ENCODE results near the gene CCDC167.
"Not testable (repeated sequence)": the region's sequence is repeated elsewhere in the genome, so short reads cannot be mapped to it uniquely, and the experiment has no call there.

Gene CCDC167

DNA sequence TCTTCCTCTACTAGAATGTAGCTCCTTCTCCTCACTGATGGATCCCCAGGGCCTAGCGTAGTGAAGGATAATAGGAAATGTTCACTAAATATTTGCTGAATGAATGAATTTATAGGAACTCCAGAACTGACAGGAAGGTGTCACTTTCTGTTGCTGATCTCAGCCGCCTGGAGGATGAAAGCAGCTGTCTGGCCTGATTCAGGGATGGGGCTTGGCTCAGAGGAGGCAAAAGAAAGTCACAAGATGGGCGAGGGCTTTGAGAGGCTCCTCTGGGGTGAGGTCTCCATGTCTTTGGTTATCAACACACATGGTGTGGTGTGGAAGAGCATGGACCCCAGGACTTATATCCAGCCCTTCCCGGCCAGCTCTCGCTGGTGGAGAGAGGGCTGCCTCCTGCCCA lies 11.5 kb upstream of the CCDC167 start:
- no peak for DNase-seq (ENCODE audit: low spot score)

DNA sequence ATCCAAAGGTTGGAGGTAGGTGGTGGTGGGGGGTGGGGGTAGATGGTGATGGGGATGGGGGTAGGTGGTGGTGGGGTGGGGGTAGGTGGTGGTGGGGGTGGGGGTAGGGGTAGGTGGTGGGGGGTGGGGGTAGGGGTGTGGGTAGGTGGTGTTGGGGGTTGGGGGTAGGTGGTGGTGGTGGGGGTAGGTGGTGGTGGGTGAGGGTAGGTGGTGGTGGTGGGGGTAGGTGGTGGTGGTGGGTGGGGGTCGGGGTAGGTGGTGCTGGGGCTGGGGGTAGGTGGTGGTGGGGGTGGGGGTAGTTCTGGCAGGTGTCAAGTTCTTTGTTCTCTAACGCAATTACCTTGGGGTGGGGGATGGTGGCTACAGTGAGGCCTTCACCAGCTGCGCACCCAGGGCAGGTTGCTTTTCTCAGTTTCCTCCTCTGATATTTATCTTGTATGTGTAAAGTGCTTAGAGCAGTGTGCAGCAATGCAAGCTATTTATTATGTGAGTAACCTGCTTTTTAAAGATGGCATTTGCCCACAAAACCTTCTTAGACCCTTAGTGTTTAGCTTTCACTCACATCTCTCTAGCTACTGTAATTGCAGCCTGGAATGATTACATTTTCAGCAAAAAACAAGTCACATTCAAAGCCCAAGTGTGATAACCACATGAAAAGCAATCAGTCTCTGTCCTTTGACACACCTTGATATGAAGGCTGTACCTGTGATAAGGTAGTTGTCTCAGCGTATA lies 8.2 kb upstream of the CCDC167 start:
- no peak for DNase-seq (ENCODE audit: low spot score)

DNA sequence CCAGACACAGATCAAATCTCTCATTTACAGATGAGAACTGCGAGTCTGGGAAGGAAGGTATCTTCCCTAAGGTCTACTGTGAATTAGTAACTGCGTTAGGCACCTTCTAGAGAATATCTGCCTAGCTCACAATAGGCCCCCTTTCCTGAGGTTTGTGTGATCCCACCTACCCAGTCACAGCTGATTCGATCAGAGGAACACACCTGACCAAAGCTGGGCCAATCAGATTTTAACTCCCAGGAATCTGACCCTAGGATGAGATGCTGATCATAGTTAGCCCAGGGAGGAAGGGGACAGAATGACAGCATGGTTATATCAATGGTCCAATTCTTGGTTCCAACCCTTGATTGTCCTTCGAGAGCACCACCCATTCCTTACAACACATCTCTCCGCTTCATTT lies 7.4 kb upstream of the CCDC167 start:
- DNase-seq (ENCODE audit: low spot score), result no peak

DNA sequence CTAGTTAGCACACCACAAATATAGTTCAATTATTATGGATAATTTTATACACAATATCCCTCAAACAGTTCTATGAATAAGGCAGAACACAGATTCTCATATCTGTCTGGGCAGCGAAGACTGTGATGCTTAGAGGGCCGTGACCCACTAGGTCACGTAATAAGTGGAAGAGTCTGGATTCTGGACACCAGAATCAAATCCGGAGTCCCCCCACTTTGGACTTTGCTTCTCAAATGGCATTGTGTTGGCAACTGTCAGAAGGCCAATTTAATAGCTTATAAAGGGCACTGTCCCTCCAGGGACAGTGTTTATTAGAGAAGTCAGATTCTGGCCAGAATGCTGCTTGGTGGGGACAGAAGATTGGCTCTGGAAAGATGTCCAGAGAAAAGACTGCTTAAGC lies 6.8 kb upstream of the CCDC167 start:
- no peak for DNase-seq (ENCODE audit: low spot score)

DNA sequence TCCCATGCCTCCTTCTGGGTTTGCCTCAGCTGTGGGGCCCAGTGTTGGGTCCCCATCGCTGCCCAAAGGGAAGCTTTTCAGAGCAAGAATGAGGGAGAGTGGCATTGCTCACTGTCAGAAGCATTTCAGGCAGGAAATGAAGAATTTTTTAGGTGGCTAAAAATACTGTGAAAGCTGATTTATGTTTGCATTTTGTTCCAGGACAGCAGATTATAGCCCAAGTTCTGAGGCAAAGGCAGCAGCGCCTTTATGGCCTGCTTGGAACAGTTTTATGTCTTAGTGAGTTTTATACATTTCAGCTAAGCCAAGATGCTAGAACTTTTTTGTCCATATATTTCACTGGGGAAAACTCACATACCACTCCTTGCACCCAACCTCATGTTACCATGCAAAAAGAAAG lies 4.3 kb upstream of the CCDC167 start:
- DNase-seq (ENCODE audit: low spot score), result no peak

DNA sequence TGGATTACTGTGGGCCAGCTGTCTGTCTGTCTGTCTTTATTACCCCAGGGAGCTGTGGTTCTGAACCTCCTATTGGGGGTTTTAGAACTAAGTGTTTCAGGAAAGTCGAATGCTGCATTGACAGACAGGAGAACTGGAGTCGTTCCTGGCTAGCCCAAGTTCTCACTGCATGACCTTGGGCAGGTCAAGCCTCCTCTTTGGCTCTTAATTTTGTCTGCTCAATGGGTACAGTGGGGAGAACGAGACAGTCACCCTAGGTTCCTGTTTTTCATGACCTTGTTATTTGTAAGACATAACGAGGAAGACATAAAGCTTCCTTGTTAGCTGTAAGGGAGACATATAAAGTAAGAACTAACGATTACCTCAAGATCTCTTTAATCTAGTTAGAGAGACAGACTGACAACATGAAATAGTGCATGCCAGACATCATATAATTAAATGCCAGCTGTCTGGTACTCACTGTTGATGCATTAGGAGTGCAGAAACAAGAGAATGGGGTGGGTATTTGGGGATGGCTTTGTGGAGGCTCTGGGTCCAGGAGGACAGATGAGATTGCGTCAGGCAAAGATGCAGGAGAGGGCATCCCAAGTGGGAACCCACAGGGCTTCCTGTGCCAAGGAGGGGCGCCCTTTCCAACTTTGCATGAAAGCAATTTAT lies 3.7 kb upstream of the CCDC167 start:
- DNase-seq (ENCODE audit: low spot score), result no peak

DNA sequence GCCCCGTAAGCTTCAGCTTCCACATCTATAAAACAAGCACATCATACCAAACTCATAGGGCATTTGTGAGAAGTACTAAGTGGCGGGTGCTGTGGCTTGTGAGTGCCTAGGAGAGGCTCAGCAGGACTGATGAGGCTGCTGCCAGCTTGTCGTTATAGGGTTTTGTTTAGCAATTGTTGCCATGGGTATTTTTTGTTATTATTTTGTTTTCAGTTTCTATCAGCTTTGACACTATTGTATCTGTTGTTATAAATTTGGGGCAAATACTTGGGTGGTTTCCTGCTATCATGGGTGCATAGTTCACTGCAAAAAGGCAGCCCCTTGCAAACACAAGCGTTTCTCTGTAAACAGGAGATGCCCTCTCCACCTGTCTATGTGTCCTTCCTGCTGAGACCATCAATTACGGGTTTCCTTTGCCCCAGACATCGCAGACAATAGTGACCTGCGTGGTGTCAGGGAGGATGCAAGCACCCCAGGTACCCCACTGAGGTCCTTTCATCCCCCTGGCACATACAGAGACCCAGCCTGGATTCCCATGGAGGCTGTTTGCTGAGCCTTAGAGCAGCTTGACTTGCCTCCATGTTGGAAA lies 3.1 kb upstream of the CCDC167 start:
- no peak for DNase-seq (ENCODE audit: low spot score)

DNA sequence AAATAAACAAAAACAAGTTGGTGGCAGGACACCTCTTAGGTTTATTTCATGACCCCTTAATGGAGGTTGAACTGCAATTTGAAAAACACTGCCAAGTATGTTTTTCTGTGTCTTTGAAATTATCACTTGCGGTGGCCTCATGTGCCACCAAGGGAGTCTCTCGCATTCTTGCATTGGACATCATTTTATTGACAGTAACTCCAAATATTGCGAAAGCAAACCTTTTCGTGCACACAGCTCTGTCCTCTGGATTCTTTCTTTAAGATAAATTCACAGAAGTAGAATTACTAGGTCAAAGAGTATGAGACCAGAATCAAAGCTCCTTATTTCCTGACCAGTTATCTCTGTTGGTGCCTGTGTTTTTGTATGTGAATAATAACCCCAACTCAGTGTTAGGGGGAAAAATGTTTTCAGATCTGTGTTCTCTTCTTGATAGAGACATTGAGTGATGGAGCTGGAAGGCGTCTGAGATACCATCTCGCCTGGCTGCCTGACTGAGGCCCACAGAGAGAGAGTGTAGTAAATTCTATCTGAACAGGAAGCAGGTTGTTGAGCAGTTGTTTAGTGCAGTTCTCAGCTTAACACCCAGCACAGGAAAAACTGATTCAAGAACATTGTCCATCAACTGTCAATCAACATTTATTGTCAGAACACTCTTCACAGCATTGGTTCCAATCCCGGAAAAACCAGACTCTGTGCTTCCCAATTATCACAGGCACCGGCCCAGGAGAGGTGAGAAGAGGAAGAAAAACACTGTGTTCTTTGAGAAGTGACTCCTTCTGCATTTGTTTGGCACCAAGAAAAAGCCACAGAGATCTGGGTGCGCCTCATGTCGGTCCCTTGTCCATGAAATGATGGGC lies 2.2 kb upstream of the CCDC167 start:
- DNase-seq (ENCODE audit: low spot score), result no peak

DNA sequence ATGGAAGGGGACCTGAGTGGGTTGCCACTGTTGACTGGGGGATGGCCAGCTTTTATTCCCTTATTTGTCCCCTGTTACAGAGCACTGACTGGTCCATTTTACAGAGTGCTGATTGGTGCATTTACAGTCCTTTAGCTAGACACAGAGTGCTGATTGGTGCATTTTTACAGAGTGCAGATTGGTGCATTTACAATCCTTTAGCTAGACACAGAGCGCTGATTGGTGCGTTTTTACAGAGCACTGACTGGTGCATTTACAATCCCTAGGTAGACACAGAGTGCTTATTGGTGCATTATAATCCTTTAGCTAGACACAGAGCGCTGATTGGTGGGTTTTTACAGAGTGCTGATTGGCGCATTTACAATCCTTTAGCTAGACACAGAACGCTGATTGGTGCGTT lies 1.2 kb upstream of the CCDC167 start:
- not testable (repeated sequence) for DNase-seq (ENCODE audit: low spot score)

DNA sequence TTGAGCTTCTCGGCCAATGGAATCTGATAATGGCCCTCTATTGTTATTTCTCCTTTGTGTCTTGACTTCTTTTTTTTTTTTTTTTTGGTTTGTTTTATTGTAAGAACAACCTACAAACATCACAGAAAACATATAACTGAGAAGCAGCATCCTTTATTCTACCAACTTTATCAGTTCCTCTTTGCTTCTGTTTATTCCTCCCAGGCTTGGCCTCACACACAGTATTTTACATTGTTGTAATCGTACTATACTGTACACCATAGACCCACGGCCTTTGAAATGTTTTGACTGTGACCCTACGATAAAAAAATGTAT lies 558 bp upstream of the CCDC167 start:
- DNase-seq (ENCODE audit: low spot score), result no peak

DNA sequence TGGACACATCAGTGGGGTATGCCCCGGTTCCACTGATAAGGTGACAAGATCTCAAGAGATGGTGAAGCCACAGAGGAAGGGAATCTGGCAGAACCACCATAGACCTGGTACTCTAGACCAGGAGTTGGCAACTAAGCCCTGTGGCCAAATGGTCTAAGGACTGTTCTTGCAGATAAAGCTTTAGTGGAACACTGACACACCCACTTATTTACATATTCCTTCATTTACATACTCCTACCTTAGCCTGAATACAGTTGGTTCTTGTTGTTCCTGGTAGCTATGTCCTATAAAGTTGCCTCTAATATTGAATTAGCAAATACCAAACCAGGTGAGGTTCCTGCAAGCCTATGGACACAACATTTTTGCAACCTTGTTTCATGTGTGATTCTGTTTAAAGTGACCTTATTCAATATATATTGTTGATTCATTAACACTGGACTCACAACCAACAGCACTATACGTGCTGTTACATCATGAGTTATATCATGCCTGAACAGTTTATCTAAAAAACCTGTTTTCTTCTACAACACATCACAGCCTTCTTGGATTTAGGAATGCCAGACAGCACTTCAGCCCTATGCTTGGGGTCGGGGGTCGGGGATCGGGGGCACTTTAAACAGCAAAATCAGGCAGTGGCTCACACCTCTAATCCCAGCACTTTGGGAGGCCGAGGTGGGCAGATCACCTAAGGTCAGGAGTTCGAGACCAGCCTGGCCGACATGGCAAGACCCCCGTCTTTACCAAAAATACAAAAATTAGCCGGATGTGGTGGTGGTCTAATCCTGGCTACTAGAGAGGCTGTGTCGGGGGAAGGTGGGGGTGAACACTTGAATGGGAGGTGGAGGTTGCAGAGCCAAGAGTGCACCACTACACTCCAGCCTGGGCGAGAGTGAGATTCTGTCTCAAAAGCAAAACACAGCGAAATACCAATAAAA lies 2.5 kb downstream of the CCDC167 start:
- no peak for DNase-seq (ENCODE audit: low spot score)

DNA sequence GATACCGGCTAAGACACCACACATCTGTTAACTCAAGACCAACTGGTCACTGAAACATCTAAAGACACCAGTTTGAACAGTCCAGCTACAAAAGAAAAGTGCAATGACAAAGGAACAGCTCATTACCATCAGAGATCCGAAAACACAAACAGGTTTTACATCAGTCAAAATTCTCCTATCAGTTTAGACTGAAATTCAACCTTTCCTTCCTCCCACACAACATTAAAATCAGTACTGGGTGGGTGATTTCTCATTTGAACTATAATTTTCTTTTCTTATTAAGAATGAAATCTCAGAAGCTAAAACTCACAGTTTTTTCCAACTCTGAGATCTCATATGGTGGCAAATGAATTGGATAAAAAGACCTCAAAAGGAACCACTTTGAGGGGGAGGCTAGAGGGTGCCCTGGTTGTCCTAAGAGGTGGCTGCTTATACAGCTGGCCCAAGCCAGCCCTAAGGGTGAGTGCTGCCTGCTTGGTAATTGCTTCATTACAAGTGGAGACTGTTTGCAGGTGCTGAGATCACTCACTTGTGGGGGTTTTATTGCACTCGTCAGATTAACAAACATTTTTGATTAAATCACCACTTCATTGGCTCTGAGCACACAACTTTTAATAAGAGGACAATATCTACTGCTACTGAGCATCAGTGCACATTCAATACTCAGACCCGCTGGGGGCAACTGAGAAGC lies 4.3 kb downstream of the CCDC167 start:
- no peak for DNase-seq (ENCODE audit: low spot score)

DNA sequence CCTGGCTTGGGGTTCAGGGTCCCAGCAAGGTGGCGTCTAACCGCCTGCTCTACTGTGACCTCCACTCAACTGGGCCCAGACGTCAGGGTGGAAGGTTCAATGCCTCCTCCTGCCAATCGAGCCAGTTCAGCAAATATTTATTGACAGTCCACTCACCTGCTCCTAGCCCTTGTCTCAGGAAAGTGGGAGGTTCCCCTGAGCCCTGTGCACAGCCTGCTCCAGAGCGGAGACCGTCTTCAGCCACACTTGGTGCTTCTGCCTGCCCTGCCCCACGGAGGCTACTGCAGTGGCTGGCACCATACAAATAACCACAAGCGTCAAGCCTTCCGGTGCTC lies 6.1 kb downstream of the CCDC167 start:
- no peak for DNase-seq (ENCODE audit: low spot score)

DNA sequence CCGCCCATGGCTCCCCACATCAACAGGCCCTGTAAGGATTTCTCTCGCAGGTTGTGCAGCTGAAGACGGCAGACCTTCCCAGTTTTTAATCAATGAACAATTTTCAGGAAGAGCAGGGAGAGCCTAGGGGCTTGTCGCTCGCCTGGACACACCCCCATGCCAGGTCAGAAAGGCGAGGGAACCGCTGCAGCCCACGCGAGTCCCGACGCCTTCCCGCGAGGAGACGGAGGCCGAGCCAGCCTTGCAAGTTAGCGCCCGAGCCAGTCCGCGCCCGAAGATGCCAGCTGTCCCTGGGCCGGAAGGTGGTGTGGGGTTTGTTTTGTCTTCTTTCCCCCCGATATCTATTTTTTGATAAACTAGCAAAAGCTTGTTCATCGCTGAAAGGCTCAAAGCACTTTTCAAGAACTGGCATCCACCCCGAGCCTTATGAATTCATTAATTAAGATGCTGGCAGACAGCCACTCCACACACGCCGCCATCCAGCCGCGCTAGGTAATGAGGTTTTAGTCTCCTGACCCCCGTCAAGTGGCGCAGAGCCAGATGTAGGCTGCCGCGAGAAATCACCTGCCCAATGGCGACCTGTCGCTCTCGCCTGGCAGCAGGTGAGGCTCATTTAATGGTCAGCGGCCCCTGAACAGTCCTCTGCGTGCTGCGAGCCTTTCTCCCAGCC lies 6.6 kb downstream of the CCDC167 start:
- no peak for DNase-seq (ENCODE audit: low spot score)

DNA sequence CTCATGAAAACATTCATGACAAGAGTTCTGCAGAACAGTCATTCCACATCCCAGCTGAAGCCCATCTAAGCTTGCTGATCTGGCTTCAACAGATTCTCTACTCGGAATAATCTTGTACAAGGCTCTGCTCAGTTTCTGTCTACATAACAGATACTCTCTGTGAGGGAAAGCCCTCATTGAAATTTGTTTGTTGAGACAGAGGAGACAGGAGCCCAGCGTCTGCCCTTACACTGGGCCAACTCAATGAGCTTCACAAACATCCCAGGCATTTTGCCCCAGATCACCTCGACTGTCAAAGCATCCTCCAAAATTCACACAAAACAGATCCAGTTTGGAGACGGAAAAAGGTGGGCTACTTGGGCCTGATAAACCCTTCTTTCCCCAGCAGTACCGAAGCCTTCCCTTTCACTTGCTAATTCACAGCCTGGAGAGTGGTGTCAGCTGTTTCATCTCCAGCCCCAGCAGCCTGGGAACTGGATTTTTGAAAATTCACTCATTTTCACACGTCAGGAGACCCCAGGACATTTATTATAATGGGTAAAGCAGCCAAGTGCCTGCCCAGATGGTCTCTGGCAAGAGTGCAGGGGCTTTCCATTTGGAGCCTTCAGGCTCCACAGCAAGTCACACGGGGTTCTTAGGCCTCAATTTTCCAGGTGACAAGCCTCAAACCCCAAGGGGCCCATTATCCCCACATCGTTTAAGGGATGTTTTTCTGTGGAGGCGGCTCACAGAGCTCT lies 7.3 kb downstream of the CCDC167 start:
- no peak for DNase-seq (ENCODE audit: low spot score)

DNA sequence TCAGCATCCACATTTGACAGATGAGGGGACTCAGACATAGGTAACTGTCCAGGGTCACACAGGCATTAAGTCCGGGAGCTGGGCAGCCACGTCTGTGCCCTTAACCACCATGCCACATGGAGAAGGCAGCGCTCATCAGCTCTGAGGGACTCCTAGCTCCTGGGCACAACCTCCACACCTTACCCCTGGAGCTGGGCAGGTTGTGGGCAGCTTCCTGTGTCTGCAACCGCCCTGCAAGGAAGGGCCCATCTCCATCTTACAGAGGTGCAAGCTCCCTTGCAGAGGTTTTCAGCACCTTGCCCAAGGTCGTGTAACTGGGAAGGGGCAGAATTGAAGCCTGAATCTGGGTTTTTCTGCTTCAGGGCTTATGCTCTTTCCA lies 7.9 kb downstream of the CCDC167 start:
- DNase-seq (ENCODE audit: low spot score), result no peak

DNA sequence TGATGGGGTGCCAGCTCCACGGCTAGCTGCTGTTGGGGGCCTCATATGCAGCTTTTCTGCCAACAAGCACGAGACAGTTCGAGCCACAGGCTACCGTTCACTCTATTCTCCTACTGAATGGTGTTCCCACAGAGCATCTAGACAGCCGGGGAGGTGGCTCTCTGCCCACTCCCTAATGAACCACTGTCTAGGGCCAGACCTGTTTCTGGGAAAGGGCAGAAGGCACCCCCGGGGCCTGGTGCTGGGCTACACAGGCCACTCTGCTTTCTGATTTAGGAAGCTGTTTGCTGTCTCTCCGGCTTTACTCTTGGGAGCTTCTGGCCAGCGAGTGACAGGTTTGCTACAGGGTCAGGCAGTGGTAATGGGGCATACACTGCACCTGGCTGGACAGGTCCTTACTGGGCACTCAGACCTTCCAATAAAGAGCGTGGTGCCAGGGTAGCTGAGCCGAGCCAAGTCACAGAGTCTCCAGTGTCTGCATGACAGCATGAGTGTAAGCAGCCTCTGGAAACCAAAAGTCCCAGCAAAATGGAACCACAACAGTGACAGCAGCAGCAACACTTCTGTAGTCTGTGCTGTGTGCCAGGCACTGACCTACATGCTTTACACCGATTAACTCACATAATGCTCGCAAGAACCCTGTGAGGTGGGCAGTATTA lies 8.4 kb downstream of the CCDC167 start:
- DNase-seq (ENCODE audit: low spot score), result no peak

DNA sequence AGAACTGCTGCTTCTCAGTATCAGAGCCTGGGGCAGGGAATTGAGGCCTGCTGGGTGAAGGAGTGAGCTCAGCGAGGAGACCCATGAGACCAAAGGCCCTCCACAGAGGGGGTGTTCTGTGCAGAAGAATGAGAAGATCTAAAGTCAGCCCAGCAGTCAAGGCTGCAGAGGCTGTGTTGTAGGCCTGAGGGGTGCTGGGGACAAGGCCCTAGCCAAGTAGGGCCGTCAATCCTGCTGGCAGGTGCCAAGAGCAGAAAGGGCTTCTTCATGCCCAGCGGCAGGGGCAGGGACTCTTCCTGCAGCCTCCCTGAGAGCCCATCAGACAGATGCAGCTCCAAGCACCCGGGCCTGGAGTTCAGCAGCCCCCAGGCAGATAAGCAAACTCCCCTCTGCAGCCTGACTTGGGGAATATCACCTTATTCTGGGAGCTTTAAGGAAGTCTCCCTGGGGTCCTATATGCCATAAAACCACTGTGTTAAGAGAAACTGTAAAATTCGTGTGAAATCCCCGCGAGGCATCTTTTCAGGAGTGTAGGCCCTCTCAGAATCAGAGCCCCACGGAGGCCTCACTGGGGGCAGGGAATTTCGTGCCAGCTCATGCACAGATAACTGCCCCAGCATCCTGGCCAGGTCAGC lies 9.0 kb downstream of the CCDC167 start:
- no peak for DNase-seq (ENCODE audit: low spot score)
